Panc1 (cell line): ENCODE measurements around the gene AKAP1.

ENCODE experiments used
- CTCF ChIP-seq: fragments of 450-650 bp; IDR thresholded peaks from 2 replicates; pipeline ENCODE4 v1.5.1; 2017; ENCODE audit warnings: mild to moderate bottlenecking
- POLR2AphosphoS5 ChIP-seq: IDR thresholded peaks from 2 replicates; pipeline ENCODE4 v1.6.1; 2012; ENCODE audit warnings: mild to moderate bottlenecking, low read depth, low read length, moderate library complexity
- TCF7L2 ChIP-seq: IDR thresholded peaks from 2 replicates; pipeline ENCODE4 v1.6.1; 2011; ENCODE audit warnings: mild to moderate bottlenecking, low read depth, low read length, inconsistent platforms

- no peak for TF ChIP-seq CTCF
- TF ChIP-seq POLR2AphosphoS5 = no peak
- no peak for TF ChIP-seq TCF7L2
Measured at GRCh38 chr17:57117798-57118197, 32.8 kb downstream of the AKAP1 start.
